HG03521 (cell line): Measurements from ENCODE around the gene CLDN22.

ENCODE experiments used
- ATAC-seq: cut with Tn5 transposase; IDR thresholded peaks from one replicate; pipeline ENCODE4 v1.9.1; 2021; ENCODE audit warnings: mild to moderate bottlenecking, moderate library complexity; ENCODE audit not compliant: unreplicated experiment

CLDN22 gene

GRCh38 chr4:183285886-183286285 is 34.2 kb downstream of the CLDN22 start:
- no peak for ATAC-seq

GRCh38 chr4:183284965-183285364 is 35.1 kb downstream of the CLDN22 start:
- no peak for ATAC-seq

- ATAC-seq = no peak
Observed at GRCh38 chr4:183284258-183284785, 35.8 kb downstream of the CLDN22 start.

- ATAC-seq = no peak
Observed at GRCh38 chr4:183276106-183276505, 44.0 kb downstream of the CLDN22 start.

- ATAC-seq = no peak
Observed at GRCh38 chr4:183272384-183272783, 47.7 kb downstream of the CLDN22 start.

GRCh38 chr4:183268556-183268955 is 51.5 kb downstream of the CLDN22 start:
- no peak for ATAC-seq
